H4 (cell line): ENCODE results near the gene SEMA5B. TPM values are rescaled to one million over a fixed set of nuclear protein-coding genes. Genes with fewer than 3 reads are reported as not detected.

Source experiments
- DNase-seq: peaks from one replicate; pipeline ENCODE4 v3.0.0-alpha.2; 2015; ENCODE audit warnings: low spot score
- total RNA-seq: library from RNA; depleted of rRNA; stranded (reverse); fragments of >200 nt; shearing (Covaris generic); gene quantifications from 2 replicates; pipeline ENCODE4 v1.2.3, GENCODE V29; 2014

Gene SEMA5B
- total RNA-seq, 1 experiment from 2014 or later: not detected

DNA sequence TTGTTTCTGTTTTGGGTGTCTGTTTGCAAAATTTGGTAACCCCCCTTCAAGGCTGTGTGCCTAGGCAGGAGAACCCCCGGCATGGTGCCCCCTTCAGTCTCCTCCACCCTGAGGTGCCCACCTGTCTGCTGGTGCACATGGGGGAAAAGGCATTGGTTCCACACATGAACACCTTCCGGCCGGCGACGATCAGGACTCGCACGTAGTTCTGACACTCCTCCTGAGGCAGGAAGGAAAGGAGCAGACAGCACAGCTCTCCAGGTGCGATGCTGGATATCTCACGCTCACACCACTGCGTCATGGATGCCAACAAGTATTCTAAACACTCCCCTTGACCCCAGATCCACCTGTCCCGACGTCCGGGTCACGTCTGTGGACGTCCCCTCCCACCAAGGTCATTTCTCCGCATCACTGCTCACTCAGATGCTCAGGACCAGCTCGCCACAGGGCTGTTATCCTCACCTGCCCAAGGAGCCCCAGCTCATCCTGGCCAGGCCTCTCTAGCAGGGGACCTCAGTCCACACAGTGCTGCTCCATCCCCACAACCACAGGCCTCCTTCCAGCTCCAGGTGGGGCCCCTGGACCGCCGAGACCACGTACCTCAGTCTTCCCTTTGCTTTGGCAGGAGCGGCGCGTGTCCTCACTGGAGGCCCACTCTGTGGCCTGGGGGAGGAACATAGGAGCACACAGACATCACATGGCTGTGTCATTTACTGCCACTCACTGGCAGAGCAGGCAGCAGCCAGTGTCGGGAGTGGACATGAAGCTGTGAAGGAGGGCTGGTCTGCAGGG, 99.0 kb downstream of the SEMA5B start:
- no peak for DNase-seq

DNA sequence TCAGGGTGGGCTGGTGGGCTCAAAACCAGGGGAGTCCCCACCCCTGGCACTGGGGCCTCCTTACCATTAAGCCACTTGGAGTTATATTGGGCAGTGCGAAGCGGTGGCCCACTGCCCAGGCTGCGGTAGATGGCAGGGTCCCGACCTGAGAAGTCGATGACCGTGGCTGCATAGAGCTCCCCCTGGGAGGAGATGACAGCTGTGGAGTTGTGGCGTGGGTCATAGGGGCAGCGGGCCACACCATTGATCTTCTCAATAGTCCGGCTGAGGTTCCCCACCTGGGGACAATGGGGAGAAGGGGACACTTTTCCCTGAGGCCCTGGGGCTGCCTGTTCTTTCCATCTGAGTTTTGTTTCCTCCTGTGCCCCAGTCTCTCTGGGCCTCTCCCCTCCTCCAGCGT, 99.8 kb downstream of the SEMA5B start:
- no peak for DNase-seq

DNA sequence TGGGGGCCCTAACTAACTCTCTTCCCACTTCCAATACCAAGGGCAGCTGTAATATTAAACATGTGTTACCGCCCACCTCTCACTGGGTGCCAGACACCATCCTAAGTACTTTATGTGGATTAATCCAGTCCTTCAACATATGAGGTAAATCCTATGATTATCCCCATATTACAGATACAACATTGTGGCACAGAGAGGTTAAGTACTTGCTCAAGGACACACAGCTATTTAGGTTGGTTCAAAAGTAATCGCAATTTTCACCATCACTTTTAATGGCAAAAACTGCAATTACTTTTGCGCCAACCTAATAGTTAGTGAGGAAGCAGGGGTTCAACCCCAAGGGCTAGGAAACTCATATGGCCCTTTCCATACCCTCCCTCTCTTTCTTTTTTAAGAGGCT, 100.8 kb downstream of the SEMA5B start:
- DNase-seq: no peak

DNA sequence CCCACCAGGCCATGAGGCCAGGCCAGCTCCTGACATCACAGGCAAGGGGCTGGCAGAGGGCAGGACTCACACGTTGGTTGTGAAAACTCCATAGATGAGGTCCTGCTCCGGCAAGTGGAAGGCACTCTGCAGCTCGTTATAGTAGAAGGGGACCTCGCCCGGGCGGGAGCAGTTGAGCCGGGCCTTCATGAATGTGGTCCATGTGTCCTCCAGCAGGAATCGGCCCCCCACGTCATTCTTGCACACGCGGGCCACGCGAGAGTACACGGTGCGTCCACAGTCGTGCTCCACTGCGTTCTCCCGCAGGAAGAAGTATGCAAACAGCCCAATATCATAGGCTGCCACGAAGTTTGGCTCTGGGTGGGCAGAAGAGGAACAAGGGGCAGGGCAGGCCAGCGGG, 101.2 kb downstream of the SEMA5B start:
- no peak for DNase-seq

DNA sequence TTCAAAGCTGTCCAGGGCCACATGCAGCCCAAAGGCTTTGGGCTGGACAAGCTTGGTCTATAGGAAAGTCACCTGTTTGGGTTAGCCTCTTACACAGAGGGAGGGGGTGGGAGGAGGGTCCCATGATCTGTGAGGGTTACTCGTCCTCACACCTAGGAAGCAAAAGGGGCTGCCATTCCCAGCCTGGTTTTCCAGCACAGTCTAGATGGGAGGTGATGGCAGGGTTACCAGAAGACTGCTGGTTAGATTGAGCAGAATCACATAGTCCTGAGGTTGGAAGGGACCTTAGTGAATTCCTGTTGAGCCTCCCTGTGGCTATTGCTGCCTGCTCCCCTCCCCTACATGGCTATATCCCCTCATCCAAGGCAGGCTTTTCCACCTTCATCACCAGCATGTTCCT, 101.8 kb downstream of the SEMA5B start:
- no peak for DNase-seq

DNA sequence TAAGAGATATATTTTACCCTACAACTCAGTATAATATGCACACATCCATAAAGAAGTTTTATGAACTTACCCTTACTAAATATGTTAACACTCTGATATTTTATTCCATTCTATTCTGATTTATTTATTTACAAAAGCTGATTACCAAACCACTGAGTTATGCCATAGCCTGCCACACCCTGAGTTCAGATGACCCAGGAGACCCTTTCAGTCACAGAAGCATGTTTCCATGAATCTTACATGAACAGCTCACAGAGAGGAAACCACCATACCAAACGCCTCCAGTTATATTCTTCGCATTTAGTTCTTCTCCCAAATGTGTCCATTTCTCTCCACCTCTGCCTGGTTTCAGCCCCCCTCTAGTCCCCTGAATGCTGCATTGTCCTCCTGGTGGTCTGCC, 103.5 kb downstream of the SEMA5B start:
- no peak for DNase-seq

DNA sequence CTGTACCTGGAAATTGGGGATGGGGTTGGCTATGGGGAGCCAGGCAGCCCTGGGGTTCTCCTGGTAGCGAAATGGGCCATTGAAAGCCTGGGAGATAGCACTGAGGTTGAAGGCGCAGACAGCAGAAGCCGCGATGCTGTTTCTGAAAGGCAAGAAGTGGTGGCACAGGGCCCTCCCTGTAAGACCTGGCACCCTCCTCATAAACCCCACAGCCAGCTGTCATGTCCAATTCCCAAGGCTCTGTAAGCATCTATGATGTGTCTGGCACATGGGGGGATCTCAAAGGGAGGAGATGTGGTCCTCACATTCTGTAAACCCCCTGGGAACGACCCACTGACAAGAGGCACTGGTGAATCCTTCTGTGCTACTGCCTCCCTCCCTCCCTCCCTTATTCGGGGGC, 104.0 kb downstream of the SEMA5B start:
- no peak for DNase-seq

DNA sequence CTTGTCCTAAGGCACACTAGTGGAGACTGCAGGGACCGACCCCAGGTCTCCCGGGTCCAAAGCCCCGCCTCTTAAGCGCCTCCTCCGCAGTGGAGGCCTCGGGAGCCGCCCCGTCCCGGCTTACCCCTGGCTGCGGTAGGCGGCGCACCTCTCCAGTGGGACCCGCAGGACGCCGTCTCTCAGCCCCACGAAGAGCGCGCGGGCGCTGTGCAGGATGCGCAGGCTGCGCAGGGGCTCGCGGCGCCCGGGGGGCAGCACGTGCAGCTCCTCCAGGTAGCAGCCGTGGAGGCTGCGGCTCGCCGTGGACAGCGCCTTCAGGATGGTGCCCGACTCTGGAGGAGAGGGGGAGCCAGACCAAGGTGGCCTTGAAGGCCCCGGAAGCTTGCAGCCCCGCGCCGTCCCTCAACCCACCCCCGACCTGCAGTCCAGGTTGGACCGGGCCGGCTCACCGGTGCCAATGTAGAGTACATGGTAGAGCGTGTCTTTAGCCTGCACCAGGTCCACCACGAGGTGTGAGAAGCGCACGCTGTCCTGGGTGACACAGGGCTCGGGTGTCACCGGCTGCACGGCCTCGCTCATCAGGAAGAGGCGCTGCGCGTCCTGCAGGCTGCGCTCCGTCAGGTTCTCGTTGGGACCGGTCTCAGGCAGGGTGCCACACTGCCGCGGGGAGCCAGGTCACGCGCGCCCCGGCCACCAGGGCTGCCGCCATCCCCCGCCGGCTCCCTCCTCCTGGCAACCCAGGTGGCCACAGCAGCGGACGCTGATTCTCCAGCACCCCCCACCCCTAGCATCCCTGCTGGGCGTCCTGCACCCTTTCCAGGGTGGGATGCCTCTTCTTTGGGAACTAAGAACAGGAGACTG, 105.5 kb downstream of the SEMA5B start:
- no peak for DNase-seq

DNA sequence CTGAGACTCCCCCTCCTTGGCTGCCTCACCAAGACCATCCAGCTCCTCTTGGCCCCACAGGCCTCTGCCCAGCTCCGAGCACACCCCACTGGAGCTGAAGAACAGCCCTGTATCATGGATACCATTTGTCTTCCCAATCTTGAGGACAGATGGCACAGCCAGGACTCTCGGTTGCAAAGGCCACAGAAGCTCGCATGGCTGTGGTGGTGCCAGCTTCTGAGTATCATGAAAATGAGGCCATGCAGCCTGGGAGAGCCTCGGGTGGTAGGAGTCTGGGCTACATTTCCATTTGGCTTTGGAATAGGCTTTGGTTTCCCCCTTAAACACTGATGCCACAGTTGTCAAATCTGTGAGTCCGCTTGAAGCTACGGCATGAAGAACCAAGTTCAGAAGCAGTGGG, 106.6 kb downstream of the SEMA5B start:
- DNase-seq: no peak

DNA sequence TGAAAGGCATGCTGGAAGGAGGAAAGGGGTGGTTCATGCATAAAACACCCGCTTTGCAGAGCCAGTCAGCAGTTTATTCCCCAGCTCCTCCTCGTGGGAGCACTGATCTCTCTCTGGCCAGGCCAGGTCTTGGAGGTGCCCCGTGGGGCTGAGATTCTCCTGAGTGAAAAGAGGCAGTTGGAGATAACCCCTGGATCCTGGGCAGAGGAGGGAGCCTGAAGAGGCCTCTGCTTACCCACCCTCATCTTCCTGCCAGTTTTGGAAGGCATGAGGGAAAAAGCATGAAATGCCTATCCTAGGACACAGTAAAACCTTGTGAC, 108.3 kb downstream of the SEMA5B start:
- no peak for DNase-seq

DNA sequence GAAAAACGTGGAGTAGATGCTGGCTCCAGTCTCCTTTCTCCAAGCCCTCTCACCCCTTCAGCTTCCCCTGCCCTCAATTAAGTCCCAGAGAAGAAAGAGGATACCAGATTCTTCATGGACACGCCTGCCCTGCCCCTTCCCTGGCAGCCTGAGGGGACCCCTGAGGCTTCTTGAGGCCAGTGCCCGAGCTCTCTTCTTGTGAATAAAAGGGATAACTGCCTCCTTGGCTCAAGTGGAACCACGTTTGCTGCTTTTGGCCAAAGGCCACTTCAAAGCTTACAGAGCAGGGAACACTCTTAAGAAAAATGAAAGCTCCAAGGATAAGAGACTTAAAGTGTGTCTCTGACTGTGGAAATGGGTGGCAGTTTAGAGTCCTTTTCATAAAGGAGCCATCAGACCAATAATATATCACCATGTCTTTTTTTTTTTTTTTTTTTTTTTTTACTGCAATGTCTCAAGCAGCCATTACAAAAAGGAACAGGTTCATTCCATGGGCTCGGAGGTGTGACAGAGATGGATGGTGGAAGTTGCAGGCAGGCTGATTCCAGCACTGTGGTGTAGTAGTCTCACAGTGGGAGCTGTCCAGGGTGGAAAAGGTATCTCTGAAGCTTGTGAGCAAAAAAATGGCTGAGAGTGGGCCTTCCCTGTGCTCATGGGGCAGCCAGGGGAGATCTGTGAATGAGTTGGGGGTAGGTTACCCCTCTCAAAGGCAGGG, 108.8 kb downstream of the SEMA5B start:
- DNase-seq: no peak

DNA sequence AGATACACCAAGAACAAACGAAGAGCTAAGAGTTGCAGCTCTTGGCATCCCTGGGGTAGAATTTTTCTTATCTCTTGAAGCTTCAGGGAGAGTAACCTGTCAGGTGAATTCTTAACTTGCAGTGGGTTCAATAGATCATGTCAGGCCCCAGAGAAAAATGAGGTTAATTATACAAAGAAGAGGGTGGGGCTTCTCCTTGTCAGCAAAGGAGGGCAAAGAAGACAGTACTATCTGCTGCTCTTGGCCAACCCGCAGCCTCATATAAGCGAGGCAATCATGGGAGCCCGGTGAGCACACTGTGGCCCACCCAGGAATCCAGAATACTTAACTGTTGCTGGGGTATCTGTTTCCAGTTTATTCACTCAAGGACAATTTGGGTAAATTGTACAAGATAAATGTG, 110.2 kb downstream of the SEMA5B start:
- no peak for DNase-seq

DNA sequence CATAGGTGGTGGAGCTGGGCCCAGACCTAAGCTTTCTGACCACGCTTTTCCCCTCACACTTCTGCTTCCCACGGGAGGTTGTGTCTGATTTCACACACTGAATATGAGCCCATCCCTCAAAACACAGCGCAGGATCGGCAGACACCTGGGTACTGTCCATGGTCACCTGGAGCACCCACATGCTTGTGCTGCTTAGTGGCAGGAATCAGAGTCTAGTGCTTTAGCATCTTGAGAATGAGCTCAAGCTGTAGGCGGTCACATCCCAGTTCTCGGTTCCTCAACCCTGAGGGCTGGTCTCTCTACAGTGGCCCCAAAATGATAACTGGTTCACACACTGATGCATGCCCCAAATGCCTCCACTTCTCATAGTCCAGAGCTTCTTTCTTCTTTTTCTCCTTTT, 111.0 kb downstream of the SEMA5B start:
- DNase-seq: no peak

DNA sequence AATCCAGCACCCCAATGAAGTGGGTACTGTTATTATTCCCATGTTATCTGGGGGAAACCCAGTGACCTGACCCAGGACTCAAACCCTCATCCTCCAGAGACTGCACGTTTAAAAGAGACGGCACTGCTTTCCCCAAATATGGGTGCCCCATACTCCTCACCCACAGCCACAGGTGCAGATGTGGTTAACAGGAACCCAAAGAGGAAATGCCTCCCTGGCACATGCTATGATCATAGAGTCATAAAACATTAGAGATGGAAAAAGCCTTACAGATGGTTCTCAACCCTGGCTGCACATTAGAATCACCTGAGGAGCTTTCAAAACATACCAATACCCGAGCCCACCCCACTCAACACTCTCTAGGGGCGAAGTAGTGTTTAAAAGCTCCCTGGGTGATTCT, 111.5 kb downstream of the SEMA5B start:
- no peak for DNase-seq

DNA sequence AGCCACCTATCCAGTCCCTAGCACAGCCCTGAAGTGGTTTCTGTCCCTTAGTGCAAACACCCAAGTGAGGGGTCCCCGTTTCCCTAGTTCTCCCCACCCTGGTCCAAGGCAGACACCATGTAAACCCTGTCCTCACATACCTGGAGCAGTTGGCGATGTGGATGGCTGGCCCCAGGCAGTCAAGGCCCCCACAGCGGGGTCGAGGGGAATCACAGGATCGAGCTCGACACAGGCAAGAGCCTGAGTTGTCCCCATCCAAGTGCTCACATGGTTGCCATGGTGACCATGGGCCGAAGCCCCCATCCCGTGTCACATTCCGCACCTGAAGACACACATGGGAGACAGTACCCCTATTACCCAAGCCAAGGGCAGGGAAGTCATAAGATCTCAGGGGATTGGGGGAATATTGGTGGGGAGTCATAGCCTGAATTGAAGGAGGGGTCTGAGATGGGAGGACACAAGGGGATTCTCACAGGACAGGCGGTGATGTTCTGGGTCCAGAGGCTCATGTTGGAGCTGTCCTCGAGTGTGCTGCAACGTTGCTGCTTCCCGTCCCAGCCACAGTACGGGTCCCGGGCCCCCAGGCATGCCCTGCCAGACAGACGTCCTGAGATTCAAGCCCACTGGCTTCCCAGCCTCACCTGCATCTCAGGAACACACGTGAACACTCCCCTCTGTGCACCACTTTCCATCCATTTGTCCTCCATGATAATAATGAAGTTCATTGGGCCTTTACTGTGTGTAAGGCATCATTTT, 112.1 kb downstream of the SEMA5B start:
- DNase-seq: no peak

DNA sequence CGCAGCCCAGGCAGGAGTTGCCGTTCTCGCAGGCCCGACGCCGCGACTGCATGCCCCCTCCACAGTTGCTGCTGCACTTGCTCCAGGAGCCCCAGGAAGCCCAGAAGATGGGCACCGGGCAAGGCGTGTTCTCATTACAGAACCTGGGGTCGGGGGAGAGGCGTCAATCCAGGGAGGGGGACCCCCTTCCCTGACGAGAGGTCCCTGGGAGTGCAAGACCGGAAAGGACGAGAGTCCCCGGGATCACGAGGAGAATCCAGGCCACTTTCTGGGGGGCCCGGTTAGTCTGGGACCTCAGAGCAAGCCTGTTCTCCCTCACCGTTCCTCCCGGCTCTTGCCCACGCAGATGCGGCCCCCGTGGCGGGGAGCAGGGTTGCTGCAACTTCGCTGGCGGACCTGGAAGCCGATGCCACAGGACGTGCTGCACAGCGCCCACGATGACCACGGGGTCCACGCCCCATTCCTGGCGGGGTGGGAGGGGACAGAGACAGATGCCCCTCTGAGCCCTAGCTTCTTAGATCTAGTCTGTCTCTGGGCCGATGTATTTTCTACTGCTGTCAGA, 113.9 kb downstream of the SEMA5B start:
- DNase-seq: no peak

DNA sequence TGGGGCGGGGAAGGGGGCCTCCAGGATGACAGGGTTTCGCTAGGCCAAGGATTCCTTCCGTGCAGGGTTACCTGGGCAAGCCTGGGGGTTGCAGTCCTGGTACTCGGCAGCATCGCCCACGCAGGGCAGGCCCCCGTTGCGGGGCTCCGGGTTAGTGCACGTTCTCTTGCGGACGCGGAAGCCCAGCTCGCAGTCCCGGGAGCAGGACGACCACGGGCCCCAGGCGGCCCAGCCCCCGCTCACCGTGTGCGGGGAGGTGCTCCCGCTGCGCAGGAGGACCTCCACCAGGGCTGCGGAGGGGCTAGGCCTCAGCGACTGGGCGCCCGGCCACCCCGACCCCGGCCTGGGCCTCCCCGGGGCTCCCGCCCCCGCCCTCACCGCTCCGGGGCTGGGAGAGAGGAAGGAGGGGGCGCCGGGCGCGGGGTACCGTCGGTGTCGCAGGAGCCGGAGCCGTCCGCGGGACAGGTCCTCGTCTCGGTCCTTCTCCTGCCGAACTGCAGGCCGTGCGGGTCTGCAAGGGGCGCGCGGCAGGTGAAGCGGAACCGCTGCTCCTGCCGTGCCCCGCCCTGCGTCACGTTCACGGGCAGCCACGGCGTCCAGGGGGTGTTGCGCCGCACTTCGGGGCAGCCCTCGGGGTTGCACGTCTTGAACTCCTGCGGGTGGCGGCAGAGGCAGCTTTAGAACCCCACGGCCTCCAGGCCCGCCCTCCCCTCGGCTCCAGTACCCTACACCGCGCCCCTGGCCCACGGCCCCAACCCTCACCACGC, 114.6 kb downstream of the SEMA5B start:
- no peak for DNase-seq

DNA sequence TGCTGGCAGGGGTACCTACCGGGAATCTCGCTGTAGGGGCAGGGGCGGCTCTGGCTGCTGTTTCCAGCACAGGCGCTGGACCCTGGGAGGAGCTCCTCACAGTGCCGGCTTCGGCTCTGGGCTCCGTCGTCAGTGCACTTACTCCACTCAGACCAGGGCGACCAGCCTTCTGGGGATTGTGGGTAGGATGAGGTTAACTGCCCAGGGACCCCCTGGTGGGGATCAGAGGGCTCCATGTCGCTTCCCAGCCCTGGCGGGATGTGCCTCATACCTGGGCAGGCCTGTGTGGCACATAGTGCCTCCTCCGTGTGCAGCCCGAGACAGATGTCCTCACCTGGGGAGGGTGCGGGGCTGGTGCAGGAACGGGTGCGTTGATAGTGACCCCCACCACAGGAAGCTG, 115.7 kb downstream of the SEMA5B start:
- DNase-seq: no peak

DNA sequence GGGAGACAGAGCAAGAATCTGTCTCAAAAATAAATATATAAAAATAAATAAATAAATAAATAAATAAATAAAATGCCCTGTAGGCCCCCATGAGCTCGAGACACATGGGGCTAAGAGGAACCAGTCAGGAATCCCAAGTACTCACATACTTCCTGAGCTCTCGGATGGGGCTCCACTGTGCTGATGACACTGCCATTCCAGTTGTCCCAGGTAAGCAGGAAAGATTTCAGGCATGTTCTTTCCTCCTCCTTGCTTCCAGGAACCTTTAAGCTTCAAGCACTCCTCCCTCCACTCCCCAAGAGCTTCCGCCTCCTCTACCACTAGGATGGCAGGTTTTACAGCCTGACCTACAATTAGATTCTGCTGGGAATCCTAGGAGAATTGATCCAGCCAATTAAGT, 119.3 kb downstream of the SEMA5B start:
- DNase-seq: no peak

DNA sequence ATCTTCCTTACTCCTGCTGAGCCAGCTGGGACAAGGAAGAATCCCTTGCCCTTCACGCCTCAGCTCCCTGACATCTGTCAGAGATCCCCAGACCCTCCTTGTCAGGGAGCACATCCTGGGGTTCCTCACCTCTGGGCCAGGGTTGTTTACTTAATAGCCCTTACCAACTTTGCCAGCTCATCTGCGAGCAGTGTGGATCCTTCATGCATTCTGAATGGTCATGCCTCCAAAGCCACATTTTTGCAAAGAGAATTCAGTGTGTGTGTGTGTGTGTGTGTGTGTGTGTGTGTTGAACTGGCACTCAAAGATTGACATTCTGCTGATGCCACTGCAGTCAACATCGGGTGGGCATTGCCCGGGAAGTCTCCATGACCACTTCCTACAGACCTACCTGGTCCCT, 120.1 kb downstream of the SEMA5B start:
- no peak for DNase-seq

DNA sequence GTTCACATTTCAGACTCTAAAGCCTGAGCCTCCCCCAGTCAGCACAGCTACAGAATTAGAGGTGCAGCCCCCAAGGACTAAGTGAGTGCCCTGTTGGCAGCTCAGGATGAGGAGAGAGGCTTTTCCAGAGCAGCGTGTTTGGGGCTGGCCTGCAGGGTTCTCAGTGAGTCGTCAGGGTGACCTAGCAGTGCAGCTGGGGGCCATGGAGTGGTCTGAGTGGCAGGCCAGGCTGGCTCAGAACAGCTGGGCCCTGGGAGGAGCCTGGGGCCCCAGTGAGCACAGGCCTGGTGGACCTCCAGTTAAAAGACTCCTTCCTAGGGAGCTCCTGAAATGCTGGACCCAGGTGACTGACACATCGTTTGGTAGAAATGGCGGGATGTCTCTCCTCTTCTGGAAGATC, 124.4 kb downstream of the SEMA5B start:
- no peak for DNase-seq
